ENCODE measurements around the gene NUBPL.
"Not testable (repeated sequence)": the region's sequence is repeated elsewhere in the genome, so short reads cannot be mapped to it uniquely, and the experiment has no call there.

NUBPL gene

GRCh38 chr14:31660728-31661127 is 99.5 kb downstream of the NUBPL start:
- FAIRE-seq (peak; percentile 46), DNase-seq (ENCODE audit: insufficient read length, low spot score) (no peak)

- no peak for DNase-seq (ENCODE audit: insufficient read length, low spot score)
- FAIRE-seq: no peak
Observed at GRCh38 chr14:31668348-31668747, 107.1 kb downstream of the NUBPL start.

- peak; percentile 85 for FAIRE-seq
Observed at GRCh38 chr14:31672709-31673108, 111.5 kb downstream of the NUBPL start.

GRCh38 chr14:31677052-31677451 is 115.8 kb downstream of the NUBPL start:
- DNase-seq (ENCODE audit: insufficient read length, low spot score): no peak
- no peak for FAIRE-seq

More at GRCh38 chr14:31672709-31673108, 111.5 kb downstream of the NUBPL start:
- DNase-seq (ENCODE audit: insufficient read length, low spot score): no peak

- FAIRE-seq (peak; percentile 54), DNase-seq (ENCODE audit: insufficient read length, low spot score) (no peak)
Observed at GRCh38 chr14:31677630-31678029, 116.4 kb downstream of the NUBPL start.

GRCh38 chr14:31678421-31679249 is 117.4 kb downstream of the NUBPL start:
- DNase-seq (ENCODE audit: insufficient read length, low spot score) (no peak), FAIRE-seq (no peak)

- DNase-seq (ENCODE audit: insufficient read length, low spot score) (no peak), FAIRE-seq (no peak)
Observed at GRCh38 chr14:31682768-31683167, 121.6 kb downstream of the NUBPL start.

- FAIRE-seq (no peak), DNase-seq (ENCODE audit: insufficient read length, low spot score) (no peak)
Observed at GRCh38 chr14:31687726-31688125, 126.5 kb downstream of the NUBPL start.

- FAIRE-seq: no peak
- no peak for DNase-seq (ENCODE audit: insufficient read length, low spot score)
Observed at GRCh38 chr14:31690056-31690455, 128.9 kb downstream of the NUBPL start.

- no peak for FAIRE-seq
Observed at GRCh38 chr14:31692376-31692781, 131.2 kb downstream of the NUBPL start.

GRCh38 chr14:31696378-31696777 is 135.2 kb downstream of the NUBPL start:
- DNase-seq (ENCODE audit: insufficient read length, low spot score): no peak
- FAIRE-seq: no peak

More at GRCh38 chr14:31692376-31692781, 131.2 kb downstream of the NUBPL start:
- no peak for DNase-seq (ENCODE audit: insufficient read length, low spot score)

- FAIRE-seq (no peak), DNase-seq (ENCODE audit: insufficient read length, low spot score) (no peak)
Observed at GRCh38 chr14:31699809-31700208, 138.6 kb downstream of the NUBPL start.

- DNase-seq (ENCODE audit: insufficient read length, low spot score) (no peak), FAIRE-seq (no peak)
Observed at GRCh38 chr14:31700282-31701074, 139.3 kb downstream of the NUBPL start.

- no peak for FAIRE-seq
- no peak for DNase-seq (ENCODE audit: insufficient read length, low spot score)
Observed at GRCh38 chr14:31702130-31702529, 140.9 kb downstream of the NUBPL start.

GRCh38 chr14:31703056-31703455 is 141.9 kb downstream of the NUBPL start:
- FAIRE-seq: no peak
- DNase-seq (ENCODE audit: insufficient read length, low spot score): no peak

- DNase-seq (ENCODE audit: insufficient read length, low spot score) (no peak), FAIRE-seq (no peak)
Observed at GRCh38 chr14:31705731-31706130, 144.5 kb downstream of the NUBPL start.

GRCh38 chr14:31708661-31709060 is 147.5 kb downstream of the NUBPL start:
- DNase-seq (ENCODE audit: insufficient read length, low spot score); FAIRE-seq: not testable (repeated sequence)

- DNase-seq (ENCODE audit: insufficient read length, low spot score) (no peak), FAIRE-seq (peak; percentile 4)
Observed at GRCh38 chr14:31712244-31713127, 151.3 kb downstream of the NUBPL start.

- no peak for DNase-seq (ENCODE audit: insufficient read length, low spot score)
- FAIRE-seq: no peak
Observed at GRCh38 chr14:31716208-31716607, 155.0 kb downstream of the NUBPL start.

GRCh38 chr14:31717294-31718085 is 156.3 kb downstream of the NUBPL start:
- DNase-seq (ENCODE audit: insufficient read length, low spot score): no peak
- FAIRE-seq: no peak

Measured in HTR-8/SVneo (cell line).